ACC112 (cell line): ENCODE results near the gene H2AZ2.
"Not testable (repeated sequence)": the region's sequence is repeated elsewhere in the genome, so short reads cannot be mapped to it uniquely, and the experiment has no call there.

Experiments
- H2AFZ ChIP-seq: fragments of 200-600 bp; sonication (generic); one replicate; pipeline ENCODE4 v1.6.0; 2017; ENCODE audit warnings: antibody characterized with exemption, low read length; ENCODE audit not compliant: unreplicated experiment
- H3K27ac ChIP-seq: fragments of 200-600 bp; sonication (generic); 2 replicates; pipeline ENCODE4 v1.5.1; 2014; ENCODE audit warnings: low read depth, mild to moderate bottlenecking, antibody characterized with exemption, low read length, moderate library complexity
- H3K27me3 ChIP-seq: fragments of 200-600 bp; sonication (generic); 2 replicates; pipeline ENCODE4 v1.6.1; 2014; ENCODE audit warnings: mild to moderate bottlenecking, antibody characterized with exemption, low read length, moderate library complexity, mixed read lengths; ENCODE audit not compliant: insufficient read depth
- H3K36me3 ChIP-seq: fragments of 200-600 bp; sonication (generic); 2 replicates; pipeline ENCODE4 v1.6.1; 2016; ENCODE audit warnings: mild to moderate bottlenecking, antibody characterized with exemption, low read length, moderate library complexity, mixed read lengths; ENCODE audit not compliant: insufficient read depth
- H3K4me1 ChIP-seq: fragments of 200-600 bp; sonication (generic); one replicate; pipeline ENCODE4 v1.6.1; 2016; ENCODE audit warnings: low read length, mixed read lengths; ENCODE audit not compliant: insufficient read depth, unreplicated experiment, control insufficient read depth
- H3K4me3 ChIP-seq: fragments of 200-600 bp; sonication (generic); 2 replicates; pipeline ENCODE4 v1.5.1; 2014; ENCODE audit warnings: mild to moderate bottlenecking, low read depth, low read length
- H3K79me2 ChIP-seq: fragments of 200-600 bp; sonication (generic); one replicate; pipeline ENCODE4 v1.6.0; 2016; ENCODE audit warnings: low read length; ENCODE audit not compliant: control insufficient read depth, unreplicated experiment, insufficient read depth

The H2AZ2 gene

DNA sequence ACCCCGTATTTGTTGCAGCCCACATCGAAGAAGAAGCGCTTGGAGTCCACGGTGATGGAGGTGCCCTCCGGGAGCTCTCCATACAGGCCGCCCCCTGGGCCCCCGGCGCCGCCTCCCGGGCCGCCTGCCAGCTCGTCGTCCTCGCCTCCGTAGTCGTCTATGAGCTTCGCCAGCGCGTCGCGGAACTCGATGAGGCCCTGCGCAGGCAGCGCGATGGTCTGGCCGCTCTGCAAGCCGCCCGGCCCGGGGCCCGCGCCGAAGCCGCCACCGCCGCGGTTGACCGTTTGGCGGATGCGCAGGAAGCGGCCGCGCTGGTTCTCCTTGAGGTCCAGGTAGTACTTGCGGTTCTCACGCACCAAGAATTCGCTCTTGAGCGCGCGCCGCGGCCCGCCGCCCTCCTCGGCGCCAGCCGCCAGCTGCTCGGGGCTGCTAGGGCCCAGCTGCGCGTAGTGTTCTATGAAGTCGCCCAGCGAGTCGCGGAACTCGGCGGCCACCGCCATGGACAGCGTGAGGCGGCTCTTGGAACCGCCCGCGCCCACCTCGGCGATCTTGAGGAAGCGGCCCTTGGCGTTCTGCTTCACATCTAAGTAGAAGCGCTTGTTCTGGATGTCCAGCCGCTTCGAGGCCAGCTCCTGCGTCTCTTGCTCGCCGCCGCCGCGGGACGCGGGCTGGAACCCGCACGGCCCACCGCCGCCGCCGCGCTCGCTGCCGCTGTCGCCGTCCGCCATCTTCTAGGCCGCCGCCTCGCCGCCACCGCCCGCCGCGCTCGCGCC lies 36.9 kb upstream of the H2AZ2 start:
- peak overlapping the region; percentile 59 for H2AFZ ChIP-seq

DNA sequence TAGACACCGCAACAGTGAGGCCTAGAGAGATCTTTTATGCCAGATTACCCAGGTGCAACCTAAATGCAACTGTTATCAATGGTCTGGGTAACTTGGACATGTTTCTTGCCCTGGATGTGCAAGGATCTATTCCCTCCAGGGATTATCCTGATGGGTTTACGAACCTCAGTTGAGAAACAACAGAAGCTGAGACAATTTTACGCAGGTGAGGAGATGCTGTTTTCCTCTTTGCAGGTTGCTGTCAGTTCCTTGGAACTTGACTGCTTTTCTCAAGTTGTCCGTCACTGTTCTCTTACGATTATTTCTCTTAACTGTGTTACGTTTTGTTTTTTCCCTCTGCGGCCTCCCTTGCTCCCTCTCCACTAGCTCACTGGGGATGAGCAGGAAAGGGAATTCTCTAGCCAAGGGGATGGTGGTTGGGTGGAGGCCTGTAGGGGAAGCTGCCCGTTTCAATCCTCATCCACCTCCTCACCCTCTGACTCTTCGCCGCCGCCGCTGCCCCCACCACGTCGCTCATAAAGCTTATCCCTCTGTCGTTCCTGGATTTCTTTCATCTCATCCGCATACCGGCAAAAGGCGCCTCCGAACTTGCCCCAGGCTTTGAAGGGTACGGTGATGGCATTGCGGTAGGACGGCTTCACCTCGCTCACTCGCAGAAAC lies 36.2 kb upstream of the H2AZ2 start:
- H3K4me1 ChIP-seq, result peaks cover 48% of the 10 kb centered on the region

More for the DNA sequence above, 36.9 kb upstream of the H2AZ2 start:
- Histone ChIP-seq H3K27me3 (no peaks in the 10 kb centered on the region), H3K27ac (peak overlapping the region; percentile 96), H3K4me1 (peaks cover 43% of the 10 kb centered on the region), H3K79me2 (peaks cover 66% of the 10 kb centered on the region), H3K36me3 (peaks cover 9% of the 10 kb centered on the region; the same call in 1 of the 2 replicates), H3K4me3 (peak overlapping the region; percentile 93)

DNA sequence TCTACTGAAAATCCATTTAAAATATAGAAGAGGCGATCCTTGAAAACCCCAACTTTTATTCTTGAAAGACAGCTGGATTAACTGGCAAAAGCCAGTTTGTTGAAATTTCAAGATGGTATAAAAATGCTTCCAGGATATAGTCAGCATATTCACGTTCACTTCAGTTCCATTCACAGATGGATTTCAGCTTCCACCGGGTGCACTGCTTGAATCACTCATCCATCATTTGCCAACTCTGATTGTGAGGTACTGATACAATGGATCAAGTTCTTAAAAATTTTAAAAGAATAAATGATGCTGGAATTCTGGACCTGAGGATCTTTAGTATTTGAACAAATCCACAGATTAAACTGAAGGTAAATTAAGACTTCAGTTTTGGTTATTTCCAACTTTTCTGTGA lies 35.0 kb upstream of the H2AZ2 start:
- peaks cover 48% of the 10 kb centered on the region for H3K4me1 ChIP-seq
- H3K36me3 ChIP-seq, result peaks cover 14% of the 10 kb centered on the region; the same call in 1 of the 2 replicates
- H3K4me3 ChIP-seq, result peak overlapping the region; percentile 93
- H3K27me3 ChIP-seq, result no peaks in the 10 kb centered on the region
- peaks cover 74% of the 10 kb centered on the region for H3K79me2 ChIP-seq
- no peak overlapping the region for H2AFZ ChIP-seq
- H3K27ac ChIP-seq, result peak overlapping the region; percentile 74

More for the DNA sequence above, 36.2 kb upstream of the H2AZ2 start:
- H2AFZ ChIP-seq, result no peak overlapping the region
- peaks cover 71% of the 10 kb centered on the region for H3K79me2 ChIP-seq
- H3K27me3 ChIP-seq, result no peaks in the 10 kb centered on the region
- peak overlapping the region; percentile 96 for H3K27ac ChIP-seq
- H3K4me3 ChIP-seq, result peak overlapping the region; percentile 93
- peaks cover 14% of the 10 kb centered on the region; the same call in 1 of the 2 replicates for H3K36me3 ChIP-seq

DNA sequence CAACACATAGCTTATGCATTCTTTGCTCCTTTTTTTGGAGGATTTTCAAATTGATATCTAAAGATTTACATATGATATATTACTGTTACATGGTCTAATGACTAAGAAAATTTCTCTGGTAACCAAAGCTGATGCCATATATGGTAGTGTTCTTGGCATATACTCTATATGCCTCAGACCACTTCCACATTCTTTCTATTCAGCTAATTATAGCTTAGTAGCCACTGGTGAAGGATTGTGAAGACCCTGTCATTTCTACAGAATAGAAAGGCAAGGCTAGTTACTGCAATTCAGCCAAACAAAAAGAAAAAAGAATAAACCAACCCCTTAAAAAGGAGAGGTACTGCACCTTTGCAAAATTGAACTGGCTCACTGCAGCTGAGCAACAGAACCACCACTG lies 33.7 kb upstream of the H2AZ2 start:
- peaks cover 45% of the 10 kb centered on the region for H3K4me1 ChIP-seq

DNA sequence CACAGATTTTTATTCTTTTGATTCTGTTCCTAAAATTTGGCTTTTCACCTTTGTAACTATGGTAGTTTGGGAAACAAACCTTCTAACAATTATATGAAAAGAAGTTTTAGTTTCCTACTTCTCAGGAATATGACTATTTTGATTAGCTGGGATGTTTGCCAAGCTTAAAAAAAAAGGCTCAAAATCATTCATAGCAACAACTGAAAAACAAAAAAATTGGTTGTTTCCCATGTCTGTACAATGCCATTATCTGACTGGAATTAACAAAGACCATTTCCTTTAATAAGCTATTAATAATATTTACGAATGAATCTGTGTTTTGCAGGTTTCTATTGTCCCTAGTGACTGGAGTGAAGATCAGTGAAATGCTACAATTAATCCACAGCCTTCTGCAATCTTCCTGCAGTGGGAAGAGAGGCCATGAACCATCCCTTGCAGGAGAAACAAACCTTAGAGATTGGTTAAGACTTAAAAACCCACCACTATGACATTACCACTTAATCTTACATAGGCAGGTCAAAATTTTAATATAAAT lies 33.2 kb upstream of the H2AZ2 start:
- Histone ChIP-seq H3K27ac (peak overlapping the region; percentile 74), H2AFZ (no peak overlapping the region), H3K27me3 (no peaks in the 10 kb centered on the region), H3K36me3 (peaks cover 14% of the 10 kb centered on the region; the same call in 1 of the 2 replicates), H3K4me3 (peak overlapping the region; percentile 93), H3K79me2 (peaks cover 62% of the 10 kb centered on the region), H3K4me1 (peaks cover 40% of the 10 kb centered on the region)

More for the DNA sequence above, 33.7 kb upstream of the H2AZ2 start:
- Histone ChIP-seq H3K27ac (peak overlapping the region; percentile 74), H2AFZ (no peak overlapping the region), H3K36me3 (peaks cover 14% of the 10 kb centered on the region; the same call in 1 of the 2 replicates), H3K27me3 (no peaks in the 10 kb centered on the region), H3K4me3 (peak overlapping the region; percentile 93), H3K79me2 (peaks cover 62% of the 10 kb centered on the region)

DNA sequence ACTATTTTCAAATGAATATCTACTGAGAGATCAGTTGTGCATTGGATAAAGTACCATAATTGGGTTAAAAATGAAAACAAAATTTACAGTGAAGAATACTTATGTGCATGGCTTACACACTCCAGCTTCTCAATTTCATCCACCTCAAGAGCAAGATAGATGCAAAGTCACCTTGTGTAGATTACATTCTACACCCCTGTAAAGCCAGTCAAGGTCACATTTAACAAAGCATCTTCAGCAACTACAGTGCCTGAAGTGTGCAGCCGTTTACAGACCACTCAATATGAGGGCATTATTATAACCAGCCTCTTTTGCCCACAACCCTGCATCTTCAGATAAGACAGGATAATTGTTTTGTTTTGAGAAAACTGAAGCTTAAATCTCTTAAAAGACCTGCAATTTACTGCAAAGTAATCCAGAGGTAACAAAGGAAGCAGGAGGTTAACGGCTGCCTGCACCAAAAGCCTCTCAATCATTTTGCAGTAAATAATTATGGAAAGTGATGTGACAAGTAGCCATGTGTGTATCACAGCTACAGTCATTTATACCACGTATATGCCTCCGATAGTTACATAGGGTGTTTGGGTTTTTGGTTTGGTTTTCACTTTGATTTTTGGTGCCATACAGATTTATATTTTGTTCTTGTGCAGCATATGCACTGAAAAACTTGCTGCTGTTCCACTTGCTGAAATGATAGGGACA lies 32.6 kb upstream of the H2AZ2 start:
- H3K79me2 ChIP-seq, result peaks cover 62% of the 10 kb centered on the region
- H3K4me1 ChIP-seq, result peaks cover 39% of the 10 kb centered on the region
- H3K4me3 ChIP-seq, result peak overlapping the region; percentile 93
- peaks cover 14% of the 10 kb centered on the region; the same call in 1 of the 2 replicates for H3K36me3 ChIP-seq
- H2AFZ ChIP-seq, result no peak overlapping the region
- H3K27me3 ChIP-seq, result no peaks in the 10 kb centered on the region
- peak overlapping the region; percentile 74 for H3K27ac ChIP-seq

DNA sequence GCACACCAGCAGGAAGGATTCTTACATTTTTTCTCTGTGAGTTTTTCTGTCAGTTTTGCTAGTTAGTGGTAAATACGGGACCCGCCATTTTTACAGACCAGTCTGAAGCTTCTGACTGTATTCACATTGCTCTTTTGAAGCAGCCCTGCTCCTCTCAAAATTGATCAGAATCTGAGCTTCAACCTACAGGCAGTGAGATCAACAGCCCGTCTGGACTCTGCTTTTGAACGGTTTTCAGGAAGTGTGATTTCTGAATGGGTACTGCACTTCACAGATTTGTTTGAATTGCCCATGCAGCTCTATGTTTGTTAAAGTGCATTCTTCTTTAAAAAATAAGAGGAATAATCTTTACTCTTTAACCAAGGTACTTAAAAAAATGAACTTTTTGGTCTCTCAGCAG lies 28.5 kb upstream of the H2AZ2 start:
- Histone ChIP-seq H3K36me3 (peaks cover 7% of the 10 kb centered on the region; the same call in 1 of the 2 replicates), H2AFZ (no peak overlapping the region), H3K4me1 (peaks cover 19% of the 10 kb centered on the region), H3K79me2 (peaks cover 24% of the 10 kb centered on the region), H3K27me3 (no peaks in the 10 kb centered on the region), H3K27ac (no peak overlapping the region), H3K4me3 (no peak overlapping the region)

DNA sequence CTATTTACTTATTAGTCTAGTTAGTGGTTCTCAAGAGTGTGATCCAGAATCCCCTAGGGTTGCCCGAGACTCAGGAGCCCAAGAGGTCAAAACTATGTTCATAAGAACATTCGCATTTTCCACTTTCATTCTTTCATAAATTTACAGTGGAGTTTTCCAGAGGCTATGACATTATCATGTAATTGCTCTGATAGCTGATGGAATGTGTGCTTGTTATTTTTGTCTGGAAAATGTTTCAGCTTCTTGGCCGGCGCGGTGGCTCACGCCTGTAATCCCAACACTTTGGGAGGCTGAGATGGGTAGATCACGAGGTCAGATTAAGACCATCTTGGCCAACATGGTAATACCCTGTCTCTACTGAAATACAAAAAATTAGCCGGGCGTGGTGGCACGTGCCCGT lies 27.4 kb upstream of the H2AZ2 start:
- no peak overlapping the region for H3K27ac ChIP-seq

DNA sequence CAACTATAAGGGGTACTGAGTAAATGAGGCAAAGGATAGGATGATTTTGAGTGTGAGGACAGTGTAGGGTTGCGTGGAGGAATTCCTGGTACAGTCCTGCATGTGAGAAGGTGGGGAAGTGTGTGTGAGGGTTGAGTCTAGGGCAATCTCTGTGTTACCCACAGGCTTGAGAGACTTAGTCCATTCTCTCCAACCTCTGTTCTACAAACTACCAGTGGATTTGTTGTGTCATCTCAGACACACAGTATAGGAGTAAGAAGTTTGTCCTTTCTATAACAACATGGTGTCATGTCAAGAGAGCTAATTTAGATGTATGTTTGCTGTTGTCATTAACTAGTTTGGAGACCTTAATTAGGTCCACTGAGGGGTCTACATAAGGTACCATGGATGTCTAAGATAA lies 24.9 kb upstream of the H2AZ2 start:
- Histone ChIP-seq H3K4me3 (no peak overlapping the region), H3K4me1 (peaks cover 3% of the 10 kb centered on the region)

More for the DNA sequence above, 27.4 kb upstream of the H2AZ2 start:
- Histone ChIP-seq H2AFZ (no peak overlapping the region), H3K79me2 (peaks cover 13% of the 10 kb centered on the region), H3K27me3 (no peaks in the 10 kb centered on the region), H3K4me3 (no peak overlapping the region), H3K36me3 (peaks cover 7% of the 10 kb centered on the region; the same call in 1 of the 2 replicates), H3K4me1 (peaks cover 9% of the 10 kb centered on the region)

DNA sequence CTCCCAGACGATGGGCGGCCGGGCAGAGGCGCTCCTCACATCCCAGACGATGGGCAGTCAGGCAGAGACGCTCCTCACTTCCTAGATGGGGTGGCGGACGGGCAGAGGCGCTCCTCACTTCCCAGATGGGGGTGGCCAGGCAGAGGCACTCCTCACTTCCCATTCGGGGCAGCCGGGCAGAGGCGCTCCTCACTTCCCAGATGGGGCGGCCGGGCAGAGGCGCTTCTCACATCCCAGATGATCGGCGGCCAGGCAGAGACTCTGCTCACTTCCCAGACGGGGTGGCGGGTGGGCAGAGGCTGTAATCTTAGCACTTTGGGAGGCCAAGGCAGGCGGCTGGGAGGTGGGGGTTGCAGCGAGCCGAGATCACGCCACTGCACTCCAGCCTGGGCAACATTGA lies 24.0 kb upstream of the H2AZ2 start:
- H3K36me3 ChIP-seq, H2AFZ ChIP-seq, H3K27ac ChIP-seq, H3K4me3 ChIP-seq, H3K79me2 ChIP-seq, H3K27me3 ChIP-seq: not testable (repeated sequence)
- H3K4me1 ChIP-seq, result peaks cover 12% of the 10 kb centered on the region

More for the DNA sequence above, 24.9 kb upstream of the H2AZ2 start:
- H3K79me2 ChIP-seq, result no peaks in the 10 kb centered on the region
- no peaks in the 10 kb centered on the region for H3K27me3 ChIP-seq
- H2AFZ ChIP-seq, result no peak overlapping the region
- no peak overlapping the region for H3K27ac ChIP-seq
- no peaks in the 10 kb centered on the region for H3K36me3 ChIP-seq
